ENCODE data around the gene GNGT1.
"Not testable (repeated sequence)": the region's sequence is repeated elsewhere in the genome, so short reads cannot be mapped to it uniquely, and the experiment has no call there.

GNGT1 gene

GRCh38 chr7:93910076-93910994 is 4.0 kb downstream of the GNGT1 start:
- no peak for DNase-seq

GRCh38 chr7:93911242-93911641 is 4.9 kb downstream of the GNGT1 start:
- not testable (repeated sequence) for DNase-seq

GRCh38 chr7:93911661-93912060 is 5.3 kb downstream of the GNGT1 start:
- DNase-seq = not testable (repeated sequence)

- DNase-seq = no peak
Observed at GRCh38 chr7:93913197-93913596, 6.8 kb downstream of the GNGT1 start.

- DNase-seq = no peak
Observed at GRCh38 chr7:93914581-93915066, 8.3 kb downstream of the GNGT1 start.

GRCh38 chr7:93915206-93915842 is 9.0 kb downstream of the GNGT1 start:
- not testable (repeated sequence) for DNase-seq

GRCh38 chr7:93915888-93916287 is 9.5 kb downstream of the GNGT1 start:
- not testable (repeated sequence) for DNase-seq

GRCh38 chr7:93916315-93916714 is 9.9 kb downstream of the GNGT1 start:
- DNase-seq = not testable (repeated sequence)

GRCh38 chr7:93920496-93921182 is 14.3 kb downstream of the GNGT1 start:
- no peak for DNase-seq

GRCh38 chr7:93921186-93921585 is 14.8 kb downstream of the GNGT1 start:
- no peak for DNase-seq

- DNase-seq = no peak
Observed at GRCh38 chr7:93921607-93922566, 15.5 kb downstream of the GNGT1 start, which contains the start of gene GNG11. TSS of gene GNG11 (plus strand) at chr7:93921735. CDS start at chr7:93922138, 403 bp downstream.

GRCh38 chr7:93923296-93923695 is 16.9 kb downstream of the GNGT1 start:
- DNase-seq = no peak

- DNase-seq = no peak
Observed at GRCh38 chr7:93923942-93924341, 17.6 kb downstream of the GNGT1 start.

GRCh38 chr7:93926800-93927199 is 20.4 kb downstream of the GNGT1 start:
- no peak for DNase-seq

- no peak for DNase-seq
Observed at GRCh38 chr7:93927585-93927984, 21.2 kb downstream of the GNGT1 start.

- DNase-seq = no peak
Observed at GRCh38 chr7:93931655-93932054, 25.3 kb downstream of the GNGT1 start.

- DNase-seq = no peak
Observed at GRCh38 chr7:93933156-93933555, 26.8 kb downstream of the GNGT1 start.

- no peak for DNase-seq
Observed at GRCh38 chr7:93935102-93935501, 28.7 kb downstream of the GNGT1 start.

GRCh38 chr7:93937818-93938217 is 31.5 kb downstream of the GNGT1 start:
- no peak for DNase-seq

- no peak for DNase-seq
Observed at GRCh38 chr7:93938293-93938692, 31.9 kb downstream of the GNGT1 start.

GRCh38 chr7:93941945-93942344 is 35.6 kb downstream of the GNGT1 start:
- DNase-seq = no peak
